Measurements from ENCODE around the gene HYLS1. TPM values are rescaled to one million over a fixed set of nuclear protein-coding genes. Genes with fewer than 3 reads are reported as not detected.

Gene HYLS1
- total RNA-seq, 1 experiment from 2014 or later: 2.1 TPM

- DNase-seq: no peak
- Mint-ChIP-seq H3K27me3 (ENCODE audit: unreplicated experiment) (no peaks in the 10 kb centered on the region), H3K4me1 (ENCODE audit: low read depth, unreplicated experiment) (peaks cover 6% of the 10 kb centered on the region), H3K36me3 (ENCODE audit: insufficient read depth, unreplicated experiment) (no peaks in the 10 kb centered on the region), H3K4me3 (ENCODE audit: low read depth, unreplicated experiment) (no peak overlapping the region), H3K9me3 (ENCODE audit: low read depth, unreplicated experiment) (no peaks in the 10 kb centered on the region), H3K27ac (ENCODE audit: unreplicated experiment) (no peak overlapping the region)
- no peak for TF ChIP-seq CTCF (IDR thresholded peaks at IDR 0.05; ENCODE audit: unreplicated experiment)
- no TSS peak for BruUV-seq (replicated peaks)
- intact Hi-C loops (cut with micrococcal nuclease; ENCODE audit: unreplicated experiment): no loop called here
- CTCF ChIA-PET: no interaction called here
These were observed 51.0 kb downstream of the HYLS1 start for GRCh38 chr11:125938418-125938817.

DNA sequence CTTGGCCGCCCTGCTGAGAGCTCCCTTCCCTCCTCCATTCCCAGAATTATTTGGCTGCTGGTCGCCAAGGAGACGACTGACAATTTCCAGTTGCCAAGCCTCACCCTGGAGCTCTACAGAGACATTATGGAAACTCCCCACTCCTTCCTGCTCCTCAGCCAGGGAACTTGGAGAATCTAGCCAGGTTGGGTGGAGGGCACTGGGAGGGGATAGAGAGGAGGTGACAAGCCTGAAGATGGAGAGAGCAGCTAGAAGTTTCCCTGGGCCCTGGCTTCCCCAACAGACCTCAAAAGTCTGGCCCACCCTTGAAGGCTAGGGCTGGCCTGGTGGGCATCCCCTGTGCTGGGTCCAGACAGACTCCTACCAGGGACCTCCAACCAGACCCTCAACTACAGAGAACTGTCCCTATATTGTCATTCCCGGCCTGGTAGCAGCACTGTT lies 51.6 kb downstream of the HYLS1 start:
- H3K27ac Mint-ChIP-seq (ENCODE audit: unreplicated experiment): no peak overlapping the region
- no TSS peak for BruUV-seq (replicated peaks)
- H3K9me3 Mint-ChIP-seq (ENCODE audit: low read depth, unreplicated experiment): no peaks in the 10 kb centered on the region

GRCh38 chr11:125940145-125940544 lies 52.7 kb downstream of the HYLS1 start:
- CTCF ChIA-PET: no interaction called here
- H3K4me3 Mint-ChIP-seq (ENCODE audit: low read depth, unreplicated experiment): no peak overlapping the region
- BruUV-seq (replicated peaks): no TSS peak
- peaks cover 12% of the 10 kb centered on the region for H3K27me3 Mint-ChIP-seq (ENCODE audit: unreplicated experiment)
- peaks cover 6% of the 10 kb centered on the region for H3K4me1 Mint-ChIP-seq (ENCODE audit: low read depth, unreplicated experiment)
- no peaks in the 10 kb centered on the region for H3K36me3 Mint-ChIP-seq (ENCODE audit: insufficient read depth, unreplicated experiment)
- no peak for DNase-seq
- H3K9me3 Mint-ChIP-seq (ENCODE audit: low read depth, unreplicated experiment): no peaks in the 10 kb centered on the region
- intact Hi-C loops (cut with micrococcal nuclease; ENCODE audit: unreplicated experiment): loop anchor here (5.0 kb wide), 2 partner anchors 122 to 177 kb away; partner anchors contain the start of gene CDON
- no peak overlapping the region for H3K27ac Mint-ChIP-seq (ENCODE audit: unreplicated experiment)
- no peak for TF ChIP-seq CTCF (IDR thresholded peaks at IDR 0.05; ENCODE audit: unreplicated experiment)

More for the DNA sequence above, 51.6 kb downstream of the HYLS1 start:
- H3K36me3 Mint-ChIP-seq (ENCODE audit: insufficient read depth, unreplicated experiment): no peaks in the 10 kb centered on the region
- peaks cover 6% of the 10 kb centered on the region for H3K4me1 Mint-ChIP-seq (ENCODE audit: low read depth, unreplicated experiment)
- no peak for DNase-seq
- CTCF ChIA-PET: no interaction called here
- peaks cover 5% of the 10 kb centered on the region for H3K27me3 Mint-ChIP-seq (ENCODE audit: unreplicated experiment)
- TF ChIP-seq CTCF (IDR thresholded peaks at IDR 0.05; ENCODE audit: unreplicated experiment): no peak
- intact Hi-C loops (cut with micrococcal nuclease; ENCODE audit: unreplicated experiment): no loop called here
- H3K4me3 Mint-ChIP-seq (ENCODE audit: low read depth, unreplicated experiment): no peak overlapping the region

DNA sequence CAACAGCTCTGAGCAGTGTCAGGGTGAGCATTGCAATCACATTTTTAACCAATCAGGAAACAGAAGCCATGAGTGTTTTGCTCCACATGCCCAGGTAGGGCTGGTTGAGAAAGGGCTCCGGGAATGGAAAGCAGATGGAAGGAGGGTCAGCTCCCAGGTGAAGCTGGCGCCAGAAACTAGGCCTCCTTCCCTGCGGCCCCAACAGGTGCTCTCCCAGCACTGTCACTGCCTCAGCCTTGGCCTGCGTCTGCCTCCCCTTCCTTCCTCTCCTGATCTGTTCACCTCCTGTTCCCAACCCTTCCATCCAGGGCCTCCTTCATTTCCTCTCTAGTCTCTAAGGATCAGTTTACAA lies 53.8 kb downstream of the HYLS1 start:
- CTCF ChIA-PET: interaction anchor here (1.6 kb wide), 1 partner anchor 120 kb away, joined by 9 read pairs; no protein-coding TSS in a partner anchor
- Mint-ChIP-seq H3K27me3 (ENCODE audit: unreplicated experiment) (peaks cover 12% of the 10 kb centered on the region), H3K4me1 (ENCODE audit: low read depth, unreplicated experiment) (peaks cover 6% of the 10 kb centered on the region), H3K4me3 (ENCODE audit: low read depth, unreplicated experiment) (no peak overlapping the region), H3K9me3 (ENCODE audit: low read depth, unreplicated experiment) (no peaks in the 10 kb centered on the region), H3K27ac (ENCODE audit: unreplicated experiment) (no peak overlapping the region), H3K36me3 (ENCODE audit: insufficient read depth, unreplicated experiment) (no peaks in the 10 kb centered on the region)
- BruUV-seq (replicated peaks): no TSS peak
- TF ChIP-seq CTCF (IDR thresholded peaks at IDR 0.05; ENCODE audit: unreplicated experiment): no peak
- no peak for DNase-seq
- intact Hi-C loops (cut with micrococcal nuclease; ENCODE audit: unreplicated experiment): loop anchor here (5.0 kb wide), 2 partner anchors 121 to 176 kb away; partner anchors contain the start of gene CDON

All from Calu3 (cell line).